HFFc6 (cell line): ENCODE measurements around the gene FN3KRP. TPM values are rescaled to one million over a fixed set of nuclear protein-coding genes. Genes with fewer than 3 reads are reported as not detected.

Experiments used
- DNase-seq: peaks from one replicate; pipeline ENCODE4 v3.0.0-alpha.2; 2018
- H3K27ac Mint-ChIP-seq: 2 replicates; pipeline ENCODE4 v1.8.0; 2020; ENCODE audit warnings: mild to moderate bottlenecking, mixed read lengths
- H3K27me3 Mint-ChIP-seq: 2 replicates; pipeline ENCODE4 v1.8.0; 2021; ENCODE audit warnings: mild to moderate bottlenecking, moderate library complexity, mixed read lengths; ENCODE audit not compliant: insufficient read depth
- H3K36me3 Mint-ChIP-seq: 2 replicates; pipeline ENCODE4 v1.8.0; 2021; ENCODE audit warnings: low read depth, mixed read lengths
- H3K4me1 Mint-ChIP-seq: 2 replicates; pipeline ENCODE4 v1.8.0; 2020; ENCODE audit warnings: low read depth, mixed read lengths
- H3K4me3 Mint-ChIP-seq: 2 replicates; pipeline ENCODE4 v1.8.0; 2020; ENCODE audit warnings: mild to moderate bottlenecking, moderate library complexity, mixed read lengths
- H3K9me3 Mint-ChIP-seq: 2 replicates; pipeline ENCODE4 v1.8.0; 2020; ENCODE audit warnings: mild to moderate bottlenecking, mixed read lengths
- CTCF ChIP-seq: fragments of 200-600 bp; sonication (generic); IDR thresholded peaks from 2 replicates; pipeline ENCODE4 v1.5.0; 2021; ENCODE audit warnings: antibody characterized with exemption, mild to moderate bottlenecking
- total RNA-seq, 6 experiments: library from RNA; stranded (reverse); fragmentation: NEBNext Ultra II Directional; extraction: Animal tissue kit (Norgen Biotek cat#: 25700); gene quantifications; 2 replicates in 1 of 6; 3 replicates in 5 of 6; pipeline ENCODE4 v1.2.3, GENCODE V29; 2021

Gene FN3KRP
- total RNA-seq, 6 experiments from 2014 or later, result 27.7 to 36.3 (median 33.7) TPM

GRCh38 chr17:82678265-82678891 lies 38.1 kb upstream of the FN3KRP start:
- H3K36me3 Mint-ChIP-seq, result peaks cover 9% of the 10 kb centered on the region
- no peak overlapping the region for H3K4me3 Mint-ChIP-seq
- no peak for TF ChIP-seq CTCF
- peaks cover 16% of the 10 kb centered on the region for H3K9me3 Mint-ChIP-seq
- no peaks in the 10 kb centered on the region; the same call in 1 of the 2 replicates for H3K27me3 Mint-ChIP-seq
- no peak overlapping the region for H3K27ac Mint-ChIP-seq
- peaks cover 8% of the 10 kb centered on the region; the same call in 1 of the 2 replicates for H3K4me1 Mint-ChIP-seq
- DNase-seq, result no peak

- peaks cover 16% of the 10 kb centered on the region for H3K9me3 Mint-ChIP-seq
- no peak for DNase-seq
- no peaks in the 10 kb centered on the region; the same call in 1 of the 2 replicates for H3K27me3 Mint-ChIP-seq
- H3K36me3 Mint-ChIP-seq, result peaks cover 9% of the 10 kb centered on the region
- H3K27ac Mint-ChIP-seq, result no peak overlapping the region
- peaks cover 5% of the 10 kb centered on the region; the same call in 1 of the 2 replicates for H3K4me1 Mint-ChIP-seq
- H3K4me3 Mint-ChIP-seq, result no peak overlapping the region
- no peak for TF ChIP-seq CTCF
These were observed 36.7 kb upstream of the FN3KRP start for GRCh38 chr17:82679586-82680465.

GRCh38 chr17:82681547-82681946 lies 35.0 kb upstream of the FN3KRP start:
- no peak overlapping the region for H3K27ac Mint-ChIP-seq
- DNase-seq, result no peak
- no peak overlapping the region for H3K4me3 Mint-ChIP-seq
- H3K27me3 Mint-ChIP-seq, result no peaks in the 10 kb centered on the region; the same call in 1 of the 2 replicates
- peaks cover 9% of the 10 kb centered on the region for H3K36me3 Mint-ChIP-seq
- H3K9me3 Mint-ChIP-seq, result peaks cover 16% of the 10 kb centered on the region
- no peaks in the 10 kb centered on the region for H3K4me1 Mint-ChIP-seq
- TF ChIP-seq CTCF, result no peak

- Mint-ChIP-seq H3K4me3 (no peak overlapping the region), H3K27me3 (no peaks in the 10 kb centered on the region; the same call in 1 of the 2 replicates), H3K9me3 (peaks cover 16% of the 10 kb centered on the region), H3K4me1 (peaks cover 9% of the 10 kb centered on the region), H3K27ac (no peak overlapping the region), H3K36me3 (peaks cover 9% of the 10 kb centered on the region)
- no peak for TF ChIP-seq CTCF
- DNase-seq, result no peak
These were observed 33.0 kb upstream of the FN3KRP start for GRCh38 chr17:82683534-82683933.

- Mint-ChIP-seq H3K27me3 (peaks cover 1% of the 10 kb centered on the region), H3K4me1 (peaks cover 9% of the 10 kb centered on the region), H3K36me3 (peaks cover 9% of the 10 kb centered on the region), H3K9me3 (peaks cover 16% of the 10 kb centered on the region), H3K27ac (no peak overlapping the region), H3K4me3 (no peak overlapping the region)
- TF ChIP-seq CTCF, result no peak
- no peak for DNase-seq
These were observed 32.2 kb upstream of the FN3KRP start for GRCh38 chr17:82684228-82684841.
